SH-SY5Y (cell line): ENCODE data around the gene METTL24.

Experiments
- GATA2 ChIP-seq: IDR thresholded peaks from 2 replicates; pipeline ENCODE4 v1.6.1; 2011; ENCODE audit warnings: mild to moderate bottlenecking, low read depth, low read length
- GATA3 ChIP-seq: IDR thresholded peaks from 2 replicates; pipeline ENCODE4 v1.6.1; 2011; ENCODE audit warnings: low read depth, mild to moderate bottlenecking, low read length, moderate library complexity

- TF ChIP-seq GATA2: no peak
- TF ChIP-seq GATA3: no peak
Measured at GRCh38 chr6:110310861-110311446, 47.2 kb downstream of the METTL24 start.
